ENCODE data around the gene SERP2.

The SERP2 gene

GRCh38 chr13:44354884-44355283, 18.7 kb upstream of the SERP2 start:
- FAIRE-seq (no peak), DNase-seq (ENCODE audit: extremely low spot score, insufficient read length, low read depth) (no peak)

DNA sequence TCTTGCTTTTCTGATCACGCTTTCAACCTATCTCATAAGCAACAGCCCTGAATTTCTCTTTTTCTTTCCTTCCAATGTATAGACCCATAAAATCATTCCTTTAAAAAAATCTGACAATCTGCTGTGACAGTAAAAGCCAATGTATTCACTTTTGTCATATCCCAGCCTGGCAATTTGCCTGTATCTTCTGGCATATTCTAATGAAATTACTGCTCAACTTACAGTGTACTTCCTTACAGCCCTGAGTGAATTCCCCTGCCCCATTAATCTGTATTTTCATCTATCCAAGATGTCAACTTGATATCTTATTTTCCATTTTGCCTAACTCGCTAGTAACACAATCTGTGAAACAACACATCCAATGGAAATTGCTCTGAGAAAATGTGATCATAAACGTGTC, 18.0 kb upstream of the SERP2 start:
- FAIRE-seq = no peak
- DNase-seq (ENCODE audit: extremely low spot score, insufficient read length, low read depth) = no peak

DNA sequence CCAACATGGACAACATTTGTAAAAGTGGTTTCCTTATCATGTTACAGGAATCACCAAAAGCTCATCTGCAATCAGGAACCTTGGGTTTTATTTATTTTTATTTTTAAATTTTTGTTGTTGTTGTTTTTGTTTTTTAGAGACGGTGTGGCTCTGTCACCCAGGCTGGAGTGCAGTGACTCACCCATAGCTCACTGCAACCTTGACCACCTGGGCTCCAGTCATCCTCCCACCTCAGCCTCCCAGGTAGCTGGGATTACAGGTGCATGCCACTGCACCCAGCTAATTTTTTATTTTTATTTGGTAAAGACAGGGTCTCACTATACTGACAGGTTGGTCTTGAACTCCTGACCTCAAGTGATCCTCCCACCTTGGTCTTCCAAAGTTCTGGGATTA, 13.6 kb upstream of the SERP2 start:
- FAIRE-seq (no peak), DNase-seq (ENCODE audit: extremely low spot score, insufficient read length, low read depth) (no peak)

DNA sequence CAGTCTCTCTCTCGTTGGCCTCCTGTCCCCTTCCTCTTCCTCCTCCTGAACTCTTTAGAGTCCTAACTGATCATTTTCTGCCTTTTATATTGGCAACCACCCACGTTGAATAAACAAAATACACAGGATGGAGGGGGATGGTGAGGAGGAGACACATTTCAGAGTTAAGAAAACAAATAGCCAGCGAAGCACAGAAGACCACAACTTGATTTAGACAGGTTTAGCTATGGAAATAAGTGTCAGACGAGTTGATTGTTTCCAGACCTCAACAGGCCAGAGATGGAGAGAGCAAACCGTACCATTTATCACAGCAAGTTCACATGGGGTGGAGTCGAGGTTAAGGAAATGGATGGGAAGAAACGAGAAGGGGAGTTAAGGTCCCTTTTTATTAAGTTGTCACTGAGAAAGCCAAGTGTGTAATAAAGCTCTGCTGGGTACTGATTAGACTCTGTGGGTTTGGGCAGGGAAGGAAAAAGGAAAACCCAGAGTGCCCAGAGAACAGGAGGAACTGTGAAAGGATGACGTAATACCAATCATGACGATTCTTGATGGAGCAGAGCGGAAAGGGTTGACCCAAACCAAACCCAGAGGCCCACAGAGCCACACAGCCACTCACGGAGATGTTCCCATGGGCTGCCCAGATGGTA, 11.1 kb upstream of the SERP2 start:
- FAIRE-seq (no peak), DNase-seq (ENCODE audit: extremely low spot score, insufficient read length, low read depth) (no peak)

DNA sequence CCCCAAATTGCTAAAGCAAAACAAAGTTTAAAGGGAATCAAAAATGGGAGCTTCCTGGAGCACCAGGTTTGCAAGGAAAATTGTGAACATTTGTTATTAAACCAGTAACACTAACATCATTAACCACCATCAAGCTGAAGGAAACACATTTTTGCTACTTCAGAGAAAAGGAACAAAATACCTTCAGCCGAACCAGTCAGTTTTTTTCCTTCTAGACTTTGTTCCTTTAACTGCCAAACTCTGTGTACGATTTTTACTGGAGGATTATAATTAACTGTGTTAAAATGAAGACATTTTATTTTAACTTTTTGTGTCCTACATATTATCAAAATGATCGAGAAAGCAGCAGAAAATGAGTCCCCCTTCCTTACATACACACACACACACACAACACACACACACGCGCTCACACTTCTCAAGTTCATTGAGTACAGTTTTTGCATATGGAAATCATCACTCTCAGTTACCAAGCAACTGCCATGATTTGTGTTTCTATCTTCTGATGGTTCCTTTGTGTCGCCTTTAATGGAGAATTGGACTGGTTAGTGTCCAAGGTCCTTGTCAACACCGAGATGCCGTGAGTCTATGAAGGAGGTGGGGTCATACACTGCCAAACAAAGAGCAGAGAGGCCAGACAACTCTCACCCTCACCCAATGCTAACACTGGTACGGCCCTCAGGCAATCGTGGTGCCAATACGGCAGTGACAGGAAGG, 9.8 kb upstream of the SERP2 start:
- no peak for FAIRE-seq

DNA sequence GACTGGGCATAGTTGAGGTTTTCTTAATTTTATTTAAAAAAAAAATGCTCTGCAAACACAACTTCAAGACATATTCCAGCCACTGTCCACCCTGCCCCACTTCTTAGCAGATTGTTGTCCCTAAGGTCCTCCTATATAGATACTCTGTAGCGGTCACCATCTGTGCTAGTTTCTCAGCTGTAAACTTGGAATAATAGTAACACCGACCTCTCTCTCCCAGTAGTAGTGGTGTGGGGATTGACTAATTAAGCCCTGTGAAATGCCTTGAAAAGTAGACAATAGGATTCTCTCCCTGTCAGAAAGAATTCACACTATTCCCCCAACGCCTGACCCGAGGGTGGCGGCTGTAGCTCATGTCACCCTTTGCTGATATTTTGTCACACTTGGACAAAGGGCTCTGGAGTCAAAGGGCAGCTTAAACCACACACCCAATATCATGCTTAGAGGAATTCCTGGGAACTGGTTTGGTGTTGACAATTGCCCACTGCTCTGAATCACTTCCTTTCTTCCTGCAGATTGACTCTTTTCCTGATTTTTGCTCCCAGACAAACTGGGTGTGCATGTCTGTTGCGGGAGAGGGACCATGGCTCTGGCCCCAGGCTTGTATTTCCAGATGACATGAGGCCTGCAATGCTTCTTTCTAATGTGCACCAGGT, 9.2 kb upstream of the SERP2 start:
- FAIRE-seq (no peak), DNase-seq (ENCODE audit: extremely low spot score, insufficient read length, low read depth) (no peak)

More for the DNA sequence above, 9.8 kb upstream of the SERP2 start:
- no peak for DNase-seq (ENCODE audit: extremely low spot score, insufficient read length, low read depth)

DNA sequence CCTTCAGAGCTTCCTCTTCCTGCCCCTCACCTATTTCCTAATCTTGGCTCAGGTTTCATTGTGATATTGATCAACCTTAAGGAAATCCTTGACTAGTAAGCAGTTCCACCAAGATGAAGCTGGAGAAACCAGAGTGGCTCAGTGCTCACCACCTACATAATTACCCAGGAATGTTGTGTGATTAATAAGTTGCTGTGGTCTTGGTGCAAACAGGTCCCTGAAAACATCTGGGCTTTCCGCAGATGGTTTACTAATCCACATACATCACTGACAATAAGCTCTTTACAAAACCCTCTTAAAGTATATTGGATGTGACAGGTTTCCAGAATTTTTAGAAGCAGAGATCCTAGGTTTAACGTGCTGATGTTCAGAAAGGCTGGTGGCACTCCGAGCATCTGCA, 8.6 kb upstream of the SERP2 start:
- no peak for DNase-seq (ENCODE audit: extremely low spot score, insufficient read length, low read depth)
- FAIRE-seq = no peak

DNA sequence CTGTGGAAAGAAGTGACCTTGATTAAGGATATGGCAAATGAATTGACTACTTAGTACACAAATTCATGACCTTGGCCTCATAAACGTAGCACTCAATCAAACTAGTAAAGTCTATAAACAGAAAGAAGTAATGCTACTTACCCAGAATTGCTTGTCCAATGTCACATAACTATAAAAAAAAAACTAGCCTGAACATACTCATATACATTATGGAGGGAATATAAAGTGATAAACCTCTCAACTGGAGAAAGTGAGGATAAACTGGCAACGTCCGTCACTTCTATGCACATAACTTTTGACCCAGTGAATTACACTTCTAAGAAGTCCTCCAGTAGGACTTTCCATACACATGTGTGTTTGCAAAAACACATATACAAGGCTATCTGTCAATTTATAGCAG, 7.7 kb upstream of the SERP2 start:
- DNase-seq (ENCODE audit: extremely low spot score, insufficient read length, low read depth) (no peak), FAIRE-seq (no peak)

- no peak for DNase-seq (ENCODE audit: extremely low spot score, insufficient read length, low read depth)
- no peak for FAIRE-seq
These were observed 5.5 kb upstream of the SERP2 start for GRCh38 chr13:44368062-44368591.

DNA sequence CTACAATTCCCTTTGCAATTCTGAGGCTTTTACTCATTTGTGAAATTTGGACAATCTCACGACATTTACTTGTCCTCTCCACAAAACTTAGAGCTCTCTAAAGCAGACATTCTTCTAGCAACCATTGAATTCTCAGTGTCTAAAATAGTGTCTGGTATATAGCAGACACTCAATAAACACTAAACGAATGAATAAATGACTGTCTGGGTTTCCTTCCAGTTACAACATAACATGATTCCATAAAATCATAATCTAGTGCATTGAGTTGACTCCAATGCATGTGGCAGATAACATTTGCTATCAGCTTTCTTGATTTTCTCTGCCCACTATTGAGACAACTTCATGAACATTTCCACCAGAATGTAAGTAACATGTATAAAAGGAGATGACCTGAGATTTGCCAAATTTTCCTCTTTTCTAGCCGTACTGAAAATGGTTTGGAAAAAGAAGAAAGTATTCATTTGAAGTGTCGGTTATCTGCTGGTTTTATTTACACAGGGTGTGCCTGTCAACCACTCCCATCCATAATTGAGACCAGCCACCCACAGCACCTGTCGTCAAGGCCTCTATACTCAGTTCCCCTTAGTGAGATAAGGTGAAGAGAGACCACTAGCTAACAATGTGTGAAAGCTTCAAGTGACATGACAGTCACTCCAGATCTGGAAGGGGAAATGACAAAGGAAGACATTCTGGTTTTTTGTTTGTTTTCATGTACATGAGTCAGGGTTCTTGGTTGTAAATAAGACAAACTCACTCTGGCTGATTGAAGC, 4.8 kb upstream of the SERP2 start:
- FAIRE-seq (no peak), DNase-seq (ENCODE audit: extremely low spot score, insufficient read length, low read depth) (no peak)

GRCh38 chr13:44371421-44371820, 2.2 kb upstream of the SERP2 start:
- DNase-seq (ENCODE audit: extremely low spot score, insufficient read length, low read depth) = no peak
- FAIRE-seq = no peak

DNA sequence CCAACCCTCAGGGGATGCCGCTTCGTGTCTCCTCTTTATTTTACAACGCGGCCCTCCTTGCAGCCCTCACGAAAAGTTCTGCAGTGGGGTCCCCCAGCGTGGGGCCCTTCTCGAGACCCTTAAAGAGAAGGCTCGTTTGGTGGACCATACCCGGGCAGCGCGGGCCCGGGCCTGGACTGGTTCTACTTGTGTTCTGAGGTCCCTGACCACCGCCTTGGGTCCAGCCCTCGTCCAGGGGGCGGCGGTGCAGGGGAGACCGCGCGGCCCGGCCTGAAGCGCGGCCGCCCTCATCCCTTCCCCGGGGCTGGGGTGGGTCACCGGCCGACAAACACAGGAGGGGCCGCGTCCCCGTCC, 400 bp upstream of the SERP2 start:
- FAIRE-seq = no peak
- DNase-seq (ENCODE audit: extremely low spot score, insufficient read length, low read depth) = no peak

DNA sequence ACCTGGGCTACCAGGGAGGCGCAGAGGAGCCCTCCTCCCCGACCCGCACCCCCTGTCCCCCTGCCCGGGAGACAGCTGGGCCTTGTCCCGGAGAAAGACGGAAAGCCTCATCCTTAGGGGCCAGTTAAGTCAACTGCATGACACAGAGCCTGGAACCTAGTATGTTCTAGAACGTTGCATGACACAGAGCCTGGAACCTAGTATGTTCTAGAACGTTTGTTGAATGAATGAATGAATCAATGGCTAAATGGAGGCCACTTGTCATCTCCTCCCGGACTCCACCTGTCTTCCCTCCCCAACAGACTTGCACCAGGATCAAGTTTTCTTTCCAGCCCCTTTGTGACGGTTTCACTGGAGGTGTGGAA, 706 bp downstream of the SERP2 start:
- no peak for DNase-seq (ENCODE audit: extremely low spot score, insufficient read length, low read depth)
- FAIRE-seq = no peak

DNA sequence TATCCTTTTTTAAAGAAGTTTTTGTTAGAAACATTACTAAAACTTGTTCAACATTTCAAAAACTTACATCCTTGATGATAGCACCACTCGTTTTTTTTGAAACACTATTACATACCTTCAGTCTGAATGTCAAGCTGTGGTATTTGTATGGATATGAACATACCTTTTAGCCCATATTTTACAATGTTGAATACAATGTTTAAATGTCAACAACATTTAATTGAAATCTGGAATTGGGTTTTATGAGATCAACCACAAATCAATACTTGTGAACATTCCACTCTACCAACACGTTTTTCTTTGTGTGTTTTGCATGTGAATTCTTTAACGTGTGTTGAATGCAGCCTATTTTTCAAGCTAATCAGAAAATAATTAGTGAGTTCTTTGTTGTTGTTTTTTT, 4.7 kb downstream of the SERP2 start:
- no peak for DNase-seq (ENCODE audit: extremely low spot score, insufficient read length, low read depth)
- FAIRE-seq = no peak

- FAIRE-seq (no peak), DNase-seq (ENCODE audit: extremely low spot score, insufficient read length, low read depth) (no peak)
These were observed 6.3 kb downstream of the SERP2 start for GRCh38 chr13:44379885-44380284.

DNA sequence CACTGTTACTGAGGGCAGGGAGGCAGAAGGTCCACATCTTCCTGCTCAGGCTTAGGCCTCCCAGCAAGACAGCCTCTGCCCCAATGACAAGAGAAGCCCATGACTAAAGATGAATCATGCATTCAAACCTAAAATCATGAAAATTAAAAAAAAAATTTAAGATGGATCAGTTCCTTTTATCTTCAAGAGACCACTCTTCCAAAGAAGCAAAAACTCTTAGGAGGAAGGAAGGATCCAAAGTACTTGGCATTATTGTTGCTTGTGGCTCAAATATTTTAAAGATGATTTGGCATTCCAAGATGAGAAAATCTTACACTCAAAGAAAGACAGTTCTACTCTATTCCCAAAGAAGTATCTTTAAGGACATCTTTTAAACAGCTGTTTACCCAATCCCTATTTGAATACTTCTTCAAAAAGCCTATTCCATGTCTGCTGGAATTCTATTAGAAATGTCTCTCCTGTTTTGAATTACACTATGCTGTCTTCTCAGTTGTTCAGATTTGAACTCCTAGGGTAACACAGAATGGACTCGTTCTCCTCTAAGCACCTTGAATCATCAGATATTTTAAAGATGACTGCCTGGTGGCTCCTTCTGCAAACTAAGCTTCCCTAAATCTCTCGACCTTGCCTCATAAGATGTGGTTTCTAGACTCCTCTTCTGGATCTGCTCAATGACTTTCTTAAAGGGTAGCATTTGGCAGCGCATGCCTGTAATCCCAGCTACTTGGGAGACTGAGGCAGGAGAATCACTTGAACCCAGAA, 7.0 kb downstream of the SERP2 start:
- DNase-seq (ENCODE audit: extremely low spot score, insufficient read length, low read depth) = no peak
- FAIRE-seq = no peak

DNA sequence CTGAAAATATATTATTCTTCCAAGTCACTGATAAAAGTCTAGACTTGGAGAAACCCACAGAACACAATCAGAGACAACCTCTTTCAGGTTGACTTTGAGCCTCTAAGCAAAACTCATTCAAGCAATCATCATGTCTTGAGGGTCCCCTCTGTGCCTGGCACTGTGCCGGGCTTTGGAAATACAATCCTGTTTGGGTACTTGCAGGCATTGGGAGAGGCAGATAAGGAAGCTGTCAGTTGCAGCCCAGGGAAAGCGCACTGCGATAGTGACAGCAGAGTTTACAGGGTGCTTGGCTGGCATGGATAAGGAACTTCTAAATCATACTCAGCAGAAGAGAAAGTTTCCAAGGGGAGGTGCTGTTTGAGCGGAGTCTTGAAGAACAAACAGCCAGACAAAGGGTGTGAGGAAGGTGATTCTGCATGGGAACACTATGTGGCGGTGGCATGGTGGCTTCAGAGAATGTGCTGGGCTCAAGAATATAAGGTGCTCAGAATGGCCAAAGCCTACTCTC, 9.1 kb downstream of the SERP2 start:
- FAIRE-seq (no peak), DNase-seq (ENCODE audit: extremely low spot score, insufficient read length, low read depth) (no peak)

GRCh38 chr13:44383945-44384344, 10.3 kb downstream of the SERP2 start:
- FAIRE-seq (no peak), DNase-seq (ENCODE audit: extremely low spot score, insufficient read length, low read depth) (no peak)

- DNase-seq (ENCODE audit: extremely low spot score, insufficient read length, low read depth) (no peak), FAIRE-seq (no peak)
These were observed 11.2 kb downstream of the SERP2 start for GRCh38 chr13:44384778-44385177.

GRCh38 chr13:44385401-44385800, 11.8 kb downstream of the SERP2 start:
- no peak for DNase-seq (ENCODE audit: extremely low spot score, insufficient read length, low read depth)
- no peak for FAIRE-seq

All from GM18507 (cell line).